Activated naive CD8-positive, alpha-beta T cell treated with anti-CD3 and anti-CD28 coated beads, Interleukin-2, amount 10 ng/mL, durations not matched to agents 7 days and 5 days (primary cell): ENCODE data around the gene ABCC1. TPM values are rescaled to one million over a fixed set of nuclear protein-coding genes. Genes with fewer than 3 reads are reported as not detected.
"Not testable (repeated sequence)": the region's sequence is repeated elsewhere in the genome, so short reads cannot be mapped to it uniquely, and the experiment has no call there.

Experiments used
- ATAC-seq: fragments of 150-1000 bp; cut with Tn5 transposase; one replicate; pipeline ENCODE4 v1.10.0; 2021; ENCODE audit warnings: low read depth, moderate library complexity
- POLR2A ChIA-PET: fragments of 350-600 bp; sonication (Branson Sonifier 250); formaldehyde crosslinking; loops from one replicate; lab custom pipeline; 2021; ENCODE audit warnings: antibody characterized with exemption; lab: Charles Lee
- DNase-seq: peaks from one replicate; pipeline ENCODE4 v3.0.0; 2021
- H3K27ac Mint-ChIP-seq: one replicate; pipeline ENCODE4 v1.8.0; 2022; ENCODE audit warnings: mild to moderate bottlenecking, mixed read lengths
- H3K27me3 Mint-ChIP-seq: one replicate; pipeline ENCODE4 v1.8.0; 2022; ENCODE audit warnings: mild to moderate bottlenecking, moderate library complexity, mixed read lengths
- H3K36me3 Mint-ChIP-seq: one replicate; pipeline ENCODE4 v1.8.0; 2021; ENCODE audit warnings: mild to moderate bottlenecking, mixed read lengths
- H3K4me1 Mint-ChIP-seq: one replicate; pipeline ENCODE4 v1.8.0; 2021; ENCODE audit warnings: mixed read lengths
- H3K4me3 Mint-ChIP-seq: one replicate; pipeline ENCODE4 v1.8.0; 2022; ENCODE audit warnings: mild to moderate bottlenecking, moderate library complexity, mixed read lengths
- H3K9me3 Mint-ChIP-seq: one replicate; pipeline ENCODE4 v1.8.0; 2021; ENCODE audit warnings: mixed read lengths
- total RNA-seq, 2 experiments: library from RNA; stranded (reverse); gene quantifications; one replicate each; pipeline ENCODE4 v1.2.3, GENCODE V29; 2021

ABCC1 gene
- total RNA-seq, 2 experiments from 2014 or later, result 55.2 to 62.5 TPM

DNA sequence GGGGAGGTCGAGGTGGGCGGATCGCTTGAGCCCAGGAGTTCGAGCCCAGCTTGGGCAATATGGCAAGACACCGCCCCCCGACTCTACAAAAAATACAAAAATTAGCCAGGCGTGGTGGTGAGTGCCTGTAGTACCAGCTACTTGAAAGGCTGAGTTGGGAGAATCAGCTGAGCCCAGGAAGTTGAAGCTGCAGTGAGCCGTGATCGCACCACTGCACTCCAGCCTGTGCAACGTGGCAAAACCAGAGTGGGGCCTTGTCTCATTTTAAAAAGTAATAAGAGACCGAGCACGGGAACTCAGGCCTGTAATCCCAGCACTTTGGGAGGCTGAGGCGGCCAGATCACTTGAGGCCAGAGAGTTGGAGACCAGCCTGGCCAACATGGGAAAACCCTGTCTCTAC lies 24.4 kb upstream of the ABCC1 start:
- POLR2A ChIA-PET, result no interaction called here
- H3K9me3 Mint-ChIP-seq, result no peaks in the 10 kb centered on the region
- H3K36me3 Mint-ChIP-seq, result no peaks in the 10 kb centered on the region
- DNase-seq, result no peak
- no peak overlapping the region for H3K27ac Mint-ChIP-seq
- no peak for ATAC-seq
- H3K4me1 Mint-ChIP-seq, result no peaks in the 10 kb centered on the region
- peaks cover 4% of the 10 kb centered on the region for H3K27me3 Mint-ChIP-seq
- no peak overlapping the region for H3K4me3 Mint-ChIP-seq

DNA sequence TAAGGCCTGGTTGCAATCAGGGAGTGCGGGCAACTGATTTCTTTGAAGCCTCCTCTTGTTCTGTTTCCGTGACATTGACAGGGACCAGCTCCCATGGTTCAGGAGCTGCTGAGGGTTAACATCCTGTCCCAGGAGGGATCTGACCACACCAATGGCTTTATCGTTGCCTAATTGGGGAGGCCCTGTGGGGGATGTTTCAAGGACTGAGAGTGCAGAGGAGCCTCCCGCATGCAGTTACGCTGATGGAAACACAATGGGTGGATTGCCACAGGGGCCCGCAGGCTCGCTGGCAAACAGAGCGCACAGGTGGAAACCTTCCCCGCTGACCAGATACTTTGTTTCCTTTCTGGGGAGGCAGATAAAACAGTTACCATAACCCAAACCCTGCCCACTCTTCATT lies 23.8 kb upstream of the ABCC1 start:
- POLR2A ChIA-PET, result no interaction called here
- no peaks in the 10 kb centered on the region for H3K9me3 Mint-ChIP-seq
- H3K27ac Mint-ChIP-seq, result no peak overlapping the region
- H3K4me1 Mint-ChIP-seq, result no peaks in the 10 kb centered on the region
- H3K27me3 Mint-ChIP-seq, result peaks cover 4% of the 10 kb centered on the region
- no peak overlapping the region for H3K4me3 Mint-ChIP-seq
- ATAC-seq (no peak), DNase-seq (no peak)
- no peaks in the 10 kb centered on the region for H3K36me3 Mint-ChIP-seq

DNA sequence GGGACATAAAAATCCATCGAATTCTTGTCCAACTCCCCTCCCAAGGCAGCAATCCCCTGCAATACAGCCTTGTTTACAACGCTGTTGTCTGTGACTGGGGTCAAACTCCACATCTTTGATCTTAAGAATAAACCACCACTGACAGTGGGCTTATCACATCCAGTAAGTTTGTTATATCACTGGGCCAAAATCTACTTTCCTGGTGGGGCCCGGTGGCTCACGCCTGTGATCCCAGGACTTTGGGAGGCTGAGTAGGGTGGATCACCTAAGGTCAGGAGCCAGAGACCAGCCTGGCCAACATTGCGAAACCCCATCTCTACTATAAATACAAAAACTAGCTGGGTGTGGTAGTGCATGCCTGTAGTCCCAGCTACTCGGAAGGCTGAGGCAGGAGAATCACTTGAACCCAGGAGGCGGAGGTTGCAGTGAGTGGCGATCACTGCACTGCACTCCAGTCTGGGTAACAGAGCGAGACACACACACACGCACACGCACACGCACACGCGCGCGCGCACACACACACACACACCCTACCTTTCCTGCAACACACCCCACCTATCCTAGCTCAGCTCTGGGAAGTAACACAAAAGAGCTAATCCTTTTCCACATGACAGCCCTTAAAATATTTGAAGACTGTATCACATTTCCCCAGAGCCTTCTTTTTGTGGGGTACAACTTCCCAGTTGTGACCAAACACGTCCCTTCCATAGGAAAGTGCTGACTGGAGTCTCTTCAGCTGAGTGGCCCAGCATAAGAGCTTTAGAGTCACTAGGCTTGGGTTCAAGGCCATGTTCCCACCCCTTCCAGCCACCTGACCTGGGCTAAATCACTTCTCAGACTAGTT lies 20.9 kb upstream of the ABCC1 start:
- DNase-seq (no peak), ATAC-seq (no peak)
- Mint-ChIP-seq H3K27ac (no peak overlapping the region), H3K27me3 (no peaks in the 10 kb centered on the region), H3K4me3 (no peak overlapping the region), H3K9me3 (no peaks in the 10 kb centered on the region), H3K4me1 (no peaks in the 10 kb centered on the region), H3K36me3 (no peaks in the 10 kb centered on the region)
- POLR2A ChIA-PET, result no interaction called here

DNA sequence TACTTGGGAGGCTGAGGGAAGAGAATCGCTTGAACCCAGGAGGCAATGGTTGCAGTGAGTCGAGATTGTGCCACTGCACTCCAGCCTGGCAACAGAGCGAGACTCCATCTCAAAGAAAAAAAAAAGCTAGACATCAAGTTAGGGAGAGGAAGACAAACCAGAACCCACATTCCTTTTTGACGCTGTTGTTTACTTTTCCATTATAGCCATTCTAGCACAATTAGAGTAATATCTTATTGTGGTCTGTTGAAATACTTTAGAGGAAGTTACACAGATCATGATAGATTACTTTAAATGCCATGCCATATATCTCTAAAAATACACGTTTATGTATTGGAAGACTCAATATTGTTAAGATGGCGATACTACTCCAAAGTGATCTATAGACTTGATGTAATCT lies 16.5 kb upstream of the ABCC1 start:
- DNase-seq (no peak), ATAC-seq (no peak)
- Mint-ChIP-seq H3K4me1 (no peaks in the 10 kb centered on the region), H3K27me3 (peaks cover 5% of the 10 kb centered on the region), H3K4me3 (no peak overlapping the region), H3K27ac (no peak overlapping the region), H3K9me3 (no peaks in the 10 kb centered on the region), H3K36me3 (no peaks in the 10 kb centered on the region)
- POLR2A ChIA-PET, result no interaction called here

DNA sequence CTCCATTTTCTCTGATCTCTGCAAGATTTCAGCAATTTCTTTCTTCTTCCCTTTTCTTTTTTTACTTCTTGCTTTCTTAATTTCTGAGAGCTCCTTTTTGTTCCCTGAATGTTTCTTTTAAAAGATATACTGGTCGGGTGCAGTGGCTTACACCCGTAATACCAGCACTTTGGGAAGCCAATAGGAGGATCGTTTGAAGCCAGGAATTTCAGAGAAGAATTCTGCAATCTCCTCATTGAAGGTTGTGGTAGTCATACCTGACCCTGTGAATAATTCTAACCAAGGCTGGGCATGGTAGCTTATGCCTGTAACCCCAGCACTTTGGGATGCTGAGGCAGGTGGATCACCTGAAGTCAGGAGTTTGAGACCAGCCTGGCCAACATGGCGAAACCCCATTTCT lies 15.6 kb upstream of the ABCC1 start:
- H3K36me3 Mint-ChIP-seq, result no peaks in the 10 kb centered on the region
- ATAC-seq, result no peak
- H3K9me3 Mint-ChIP-seq, result no peaks in the 10 kb centered on the region
- POLR2A ChIA-PET, result no interaction called here
- H3K27me3 Mint-ChIP-seq, result peaks cover 5% of the 10 kb centered on the region
- no peak overlapping the region for H3K4me3 Mint-ChIP-seq
- no peak for DNase-seq
- no peak overlapping the region for H3K27ac Mint-ChIP-seq
- H3K4me1 Mint-ChIP-seq, result no peaks in the 10 kb centered on the region

DNA sequence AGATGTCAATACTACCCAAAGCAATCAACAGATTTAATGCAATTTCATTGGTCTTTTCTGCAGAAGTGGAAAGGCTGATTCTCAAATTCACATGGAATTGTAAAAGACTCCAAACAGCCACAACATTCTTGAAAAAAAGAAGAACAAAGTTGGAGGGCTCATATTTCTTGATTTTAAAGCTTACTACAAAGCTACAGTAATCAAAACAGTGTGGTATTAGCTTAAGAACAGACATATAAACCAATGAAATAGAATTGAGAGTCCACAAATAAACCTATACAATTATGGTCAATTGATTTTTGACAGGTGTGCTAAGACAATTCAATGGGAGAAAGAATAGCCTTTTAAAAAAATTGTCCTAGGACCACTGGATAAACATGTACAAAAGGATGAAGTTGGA lies 14.4 kb upstream of the ABCC1 start:
- H3K27me3 Mint-ChIP-seq, result peaks cover 5% of the 10 kb centered on the region
- ATAC-seq (no peak), DNase-seq (no peak)
- H3K27ac Mint-ChIP-seq, result no peak overlapping the region
- POLR2A ChIA-PET, result no interaction called here
- H3K9me3 Mint-ChIP-seq, result no peaks in the 10 kb centered on the region
- H3K4me3 Mint-ChIP-seq, result no peak overlapping the region
- no peaks in the 10 kb centered on the region for H3K36me3 Mint-ChIP-seq
- H3K4me1 Mint-ChIP-seq, result peaks cover 6% of the 10 kb centered on the region

DNA sequence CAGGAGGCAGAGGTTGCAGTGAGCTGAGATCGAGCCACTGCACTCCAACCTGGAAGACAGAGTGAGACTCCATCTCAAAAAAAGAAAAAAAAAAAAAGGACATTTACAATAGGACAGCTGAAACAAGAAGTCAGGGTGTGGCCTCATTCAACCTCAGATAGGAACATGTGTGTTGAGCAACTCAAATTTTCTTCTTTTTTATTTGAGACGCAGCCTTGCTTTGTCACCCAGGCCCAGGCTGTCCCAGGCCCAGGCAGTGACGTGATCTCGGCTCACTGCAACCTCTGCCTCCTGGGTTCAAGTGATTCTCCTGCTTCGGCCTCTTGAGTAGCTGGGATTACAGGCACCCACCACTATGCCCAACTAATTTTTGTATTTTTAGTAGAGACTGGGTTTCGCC lies 12.6 kb upstream of the ABCC1 start:
- H3K27ac Mint-ChIP-seq, POLR2A ChIA-PET: not testable (repeated sequence)

DNA sequence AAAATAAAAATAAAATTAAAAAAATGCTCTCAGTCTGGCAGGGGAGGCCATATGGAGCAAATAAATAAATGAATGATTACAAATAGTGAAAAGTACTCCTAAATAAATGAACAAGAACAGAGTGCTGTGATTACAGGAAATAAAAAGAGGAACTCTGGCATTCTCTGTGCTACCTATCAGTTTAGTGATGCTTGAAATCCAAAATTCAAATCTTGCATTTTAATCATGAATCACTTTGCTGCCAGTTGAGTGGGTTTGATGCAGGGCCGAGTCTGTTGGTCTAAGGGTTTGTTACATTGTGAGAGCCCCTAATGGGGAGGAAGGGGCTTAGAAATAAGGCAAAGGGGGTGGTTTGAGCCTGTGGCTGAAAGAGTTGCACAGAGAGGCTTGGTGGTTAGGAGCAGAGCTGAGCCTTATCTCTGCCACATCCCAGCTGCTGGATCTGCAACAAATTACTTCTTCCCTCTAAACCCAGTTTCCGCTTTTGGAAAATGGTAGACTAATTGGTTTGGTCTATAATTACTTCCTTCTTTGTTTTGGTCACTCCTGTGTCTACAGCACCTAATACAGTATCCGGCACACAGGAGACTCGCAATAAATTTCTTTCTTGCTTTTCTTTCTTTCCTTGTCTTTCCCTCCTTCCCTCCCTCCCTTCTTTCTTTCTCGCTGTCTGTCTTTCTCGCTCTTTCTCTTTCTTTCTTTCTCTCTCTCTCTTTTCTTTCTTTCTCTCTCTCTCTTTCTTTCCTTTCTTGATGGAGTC lies 6.3 kb upstream of the ABCC1 start:
- Mint-ChIP-seq H3K27ac (peak overlapping the region; percentile 38), H3K27me3 (no peaks in the 10 kb centered on the region), H3K4me3 (no peak overlapping the region), H3K9me3 (no peaks in the 10 kb centered on the region), H3K4me1 (peaks cover 28% of the 10 kb centered on the region), H3K36me3 (no peaks in the 10 kb centered on the region)
- POLR2A ChIA-PET, result interaction anchor here (1.3 kb wide), 1 partner anchor 55 kb away, joined by 3 read pairs; the partner anchor contains the start of gene CEP20
- ATAC-seq (no peak), DNase-seq (no peak)

More for the DNA sequence above, 12.6 kb upstream of the ABCC1 start:
- not testable (repeated sequence) for H3K27me3 Mint-ChIP-seq, H3K9me3 Mint-ChIP-seq, H3K36me3 Mint-ChIP-seq, ATAC-seq, DNase-seq, H3K4me3 Mint-ChIP-seq
- peaks cover 12% of the 10 kb centered on the region for H3K4me1 Mint-ChIP-seq

DNA sequence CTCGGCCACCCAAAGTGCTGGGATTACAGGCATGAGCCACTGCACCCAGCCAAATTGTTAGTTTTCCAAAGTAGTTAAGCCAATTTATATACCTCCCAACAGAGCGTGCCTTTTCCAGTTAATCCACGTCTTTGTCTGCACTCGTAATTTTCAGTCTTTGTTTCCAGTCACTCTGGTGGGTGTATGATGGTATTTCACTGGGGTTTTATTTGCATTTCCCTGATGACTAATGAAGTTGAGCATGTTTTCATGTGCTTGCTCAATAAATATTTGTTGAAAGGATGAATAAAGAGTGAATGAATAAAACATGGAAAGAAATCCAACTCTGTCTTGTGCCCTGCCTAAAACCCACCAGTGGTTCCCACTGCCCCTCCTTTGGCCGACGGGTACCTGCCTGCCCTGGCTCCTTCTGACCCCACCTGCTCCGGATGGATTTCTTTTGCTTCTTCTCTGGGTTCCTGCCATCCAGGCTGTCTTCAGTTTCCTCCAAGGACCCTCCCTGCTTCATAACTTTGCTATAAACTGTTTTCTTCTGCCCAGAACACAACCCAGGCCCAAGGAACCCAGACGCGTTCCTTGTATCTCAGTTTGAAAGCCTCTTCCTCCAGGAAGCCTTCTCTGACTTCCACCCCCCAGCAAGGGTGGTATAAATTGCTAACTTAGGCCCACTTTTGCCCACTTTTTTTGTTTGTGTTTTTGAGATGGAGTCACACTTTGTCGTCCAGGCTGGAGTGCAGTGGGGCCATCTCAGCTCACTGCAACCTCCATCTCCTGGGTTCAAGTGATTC lies 3.0 kb upstream of the ABCC1 start:
- DNase-seq, result no peak
- Mint-ChIP-seq H3K4me1 (peaks cover 31% of the 10 kb centered on the region), H3K4me3 (no peak overlapping the region), H3K9me3 (no peaks in the 10 kb centered on the region), H3K27me3 (no peaks in the 10 kb centered on the region), H3K27ac (no peak overlapping the region), H3K36me3 (peaks cover 8% of the 10 kb centered on the region)
- POLR2A ChIA-PET, result interaction anchor here (1.6 kb wide), 1 partner anchor 58 kb away, joined by 3 read pairs; the partner anchor contains the start of gene CEP20
- no peak for ATAC-seq

DNA sequence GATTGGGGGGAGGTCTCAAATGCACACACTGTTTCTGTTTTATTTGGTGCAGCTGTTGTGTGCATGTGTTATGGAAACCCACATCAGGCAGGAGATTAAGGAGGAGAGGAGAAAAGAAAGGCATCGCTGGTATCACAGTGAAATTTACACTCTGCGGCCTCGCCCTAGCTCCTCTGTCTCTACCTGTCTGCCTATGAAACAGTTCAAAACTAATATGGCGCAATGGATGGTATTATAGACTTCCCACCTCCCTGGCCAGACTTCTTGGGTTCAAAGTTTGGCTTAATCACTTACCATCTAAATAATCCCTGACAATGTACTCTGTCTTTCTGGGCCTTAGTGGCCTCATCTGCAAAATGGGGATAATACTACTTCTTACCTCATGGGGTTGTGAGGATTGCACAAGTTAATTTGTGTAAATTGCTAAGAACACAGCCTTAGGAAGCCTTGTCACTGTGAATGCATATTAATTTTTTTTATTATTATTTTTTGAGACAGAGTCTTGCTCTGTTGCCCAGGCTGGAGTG lies 1.4 kb upstream of the ABCC1 start:
- H3K27ac Mint-ChIP-seq, result no peak overlapping the region
- DNase-seq (no peak), ATAC-seq (no peak)
- H3K36me3 Mint-ChIP-seq, result peaks cover 12% of the 10 kb centered on the region
- no peaks in the 10 kb centered on the region for H3K27me3 Mint-ChIP-seq
- no peaks in the 10 kb centered on the region for H3K9me3 Mint-ChIP-seq
- POLR2A ChIA-PET, result interaction anchor here (0.7 to 1.1 kb wide), 3 partner anchors 9 to 61 kb away, joined by 3 read pairs; partner anchors contain the start of gene CEP20
- H3K4me1 Mint-ChIP-seq, result peaks cover 31% of the 10 kb centered on the region
- H3K4me3 Mint-ChIP-seq, result no peak overlapping the region

DNA sequence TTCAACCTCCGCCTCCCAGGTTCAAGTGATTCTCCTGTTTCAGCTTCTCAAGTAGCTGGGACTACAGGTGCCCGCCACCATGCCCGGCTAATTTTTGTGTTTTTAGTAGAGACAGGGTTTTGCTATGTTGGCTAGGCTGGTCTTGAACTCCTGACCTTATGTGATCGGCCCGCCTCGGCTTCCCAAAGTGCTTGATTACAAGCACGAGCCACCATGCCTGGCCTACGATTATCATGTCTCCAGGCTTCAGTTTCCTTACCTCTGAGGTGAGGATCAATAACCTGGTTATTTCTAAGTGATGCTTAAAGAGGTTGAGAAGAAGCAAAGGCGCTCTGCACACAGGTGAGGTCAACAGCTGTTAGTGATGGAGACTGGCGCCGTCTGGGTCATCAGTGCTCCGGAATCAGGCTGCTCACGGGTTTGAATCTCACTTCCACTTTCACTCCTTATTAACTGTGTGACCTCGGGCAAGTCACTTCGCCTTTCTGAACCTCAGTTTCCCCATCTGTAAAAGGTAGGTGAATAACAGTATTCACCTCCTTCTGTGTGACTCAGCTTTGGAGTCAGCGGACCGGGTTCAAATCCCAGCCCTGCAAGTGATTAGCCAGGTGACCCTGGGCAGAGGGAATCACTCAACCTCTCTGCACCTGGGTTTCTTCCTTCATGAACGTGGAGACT lies 745 bp upstream of the ABCC1 start:
- Mint-ChIP-seq H3K4me3 (peak overlapping the region; percentile 90), H3K36me3 (peaks cover 13% of the 10 kb centered on the region), H3K9me3 (no peaks in the 10 kb centered on the region), H3K4me1 (peaks cover 30% of the 10 kb centered on the region), H3K27ac (peak overlapping the region; percentile 86), H3K27me3 (no peaks in the 10 kb centered on the region)
- POLR2A ChIA-PET, result interaction anchor here (0.6 to 0.9 kb wide), 4 partner anchors 8 to 111 kb away, joined by 3 to 4 read pairs (median 3); no protein-coding TSS in a partner anchor
- DNase-seq, result no peak
- ATAC-seq, result no peak

DNA sequence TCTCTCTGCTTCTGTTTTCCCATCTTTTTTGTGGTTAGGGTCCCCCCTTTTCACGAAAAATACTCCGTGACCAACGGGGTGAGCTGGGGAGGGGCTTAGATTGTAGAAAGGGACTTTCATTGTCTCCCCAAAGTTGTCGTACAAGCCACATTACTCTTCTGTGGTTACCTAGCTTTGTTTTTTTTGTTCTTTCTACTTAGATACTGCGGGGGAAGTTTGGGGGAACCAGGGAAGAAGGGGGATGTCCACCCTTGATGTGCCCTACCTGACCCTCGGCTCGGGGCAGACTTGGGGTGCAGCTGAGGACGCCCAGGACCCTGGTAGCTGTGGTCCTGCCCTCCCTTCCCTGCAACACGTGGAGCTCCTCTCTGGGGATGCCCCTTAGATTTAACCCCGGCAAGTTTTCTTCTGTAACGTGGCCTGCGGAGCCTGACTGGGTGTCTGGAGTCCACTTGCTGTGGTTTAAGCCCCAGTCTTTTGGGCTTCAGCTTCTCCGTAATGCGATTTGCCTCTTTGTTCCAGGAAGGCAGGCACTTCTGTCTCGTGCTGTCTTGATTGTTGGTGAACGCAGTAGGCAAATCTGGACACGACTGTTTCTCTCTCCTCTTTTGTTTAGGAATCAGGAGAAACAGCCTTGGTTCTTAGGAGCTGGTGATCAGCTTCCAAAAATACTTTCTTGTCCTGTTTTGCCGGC lies 892 bp downstream of the ABCC1 start:
- no peaks in the 10 kb centered on the region for H3K9me3 Mint-ChIP-seq
- DNase-seq (peak; percentile 55), ATAC-seq (peak; percentile 41)
- H3K27ac Mint-ChIP-seq, result peak overlapping the region; percentile 97
- H3K27me3 Mint-ChIP-seq, result no peaks in the 10 kb centered on the region
- POLR2A ChIA-PET, result interaction anchor here (0.9 to 1.5 kb wide), 4 partner anchors 8 to 62 kb away, joined by 3 to 20 read pairs (median 10); partner anchors contain the start of gene CEP20
- H3K4me1 Mint-ChIP-seq, result peaks cover 36% of the 10 kb centered on the region
- H3K4me3 Mint-ChIP-seq, result peak overlapping the region; percentile 88
- peaks cover 19% of the 10 kb centered on the region for H3K36me3 Mint-ChIP-seq
